Stimulated activated naive CD4-positive, alpha-beta T cell treated with Interleukin-2 at 50 U/mL for 16 hours (primary cell): ENCODE measurements around the gene VPREB3.

Experiments used
- DNase-seq: peaks from one replicate; lab custom pipeline; 2025; lab: John Stamatoyannopoulos, UW

Gene VPREB3

GRCh38 chr22:23754220-23754919, at the start of gene VPREB3:
Gene VPREB3, minus strand, starts transcription at chr22:23754425. Its CDS starts 62 bp downstream, at chr22:23754363.
- no peak for DNase-seq

- no peak for DNase-seq
Measured at GRCh38 chr22:23803001-23803819, 49.0 kb upstream of the VPREB3 start.

GRCh38 chr22:23801886-23802377, 47.7 kb upstream of the VPREB3 start:
- no peak for DNase-seq

- DNase-seq: no peak
Measured at GRCh38 chr22:23801238-23801821, 47.1 kb upstream of the VPREB3 start.

- DNase-seq: no peak
Measured at GRCh38 chr22:23800297-23801237, 46.3 kb upstream of the VPREB3 start.

- DNase-seq: no peak
Measured at GRCh38 chr22:23796461-23796860, 42.2 kb upstream of the VPREB3 start.

GRCh38 chr22:23793326-23793725, 39.1 kb upstream of the VPREB3 start:
- no peak for DNase-seq

GRCh38 chr22:23791738-23792645, 37.8 kb upstream of the VPREB3 start:
- DNase-seq: no peak

GRCh38 chr22:23790819-23791737, 36.9 kb upstream of the VPREB3 start:
- no peak for DNase-seq

- no peak for DNase-seq
Measured at GRCh38 chr22:23789638-23790037, 35.4 kb upstream of the VPREB3 start.

- DNase-seq: no peak
Measured at GRCh38 chr22:23789121-23789520, 34.9 kb upstream of the VPREB3 start.

- DNase-seq: no peak
Measured at GRCh38 chr22:23787910-23788309, 33.7 kb upstream of the VPREB3 start.

GRCh38 chr22:23787600-23787896, 33.3 kb upstream of the VPREB3 start:
- no peak for DNase-seq

GRCh38 chr22:23786752-23787599, 32.8 kb upstream of the VPREB3 start, which contains the start of gene SMARCB1:
Gene SMARCB1, plus strand, starts transcription at chr22:23786966. Its CDS starts 204 bp downstream, at chr22:23787170.
- peak; percentile 83 for DNase-seq

GRCh38 chr22:23786261-23786710, 32.1 kb upstream of the VPREB3 start:
- DNase-seq: no peak

GRCh38 chr22:23784215-23784732, 30.0 kb upstream of the VPREB3 start:
- no peak for DNase-seq

GRCh38 chr22:23783265-23784150, 29.3 kb upstream of the VPREB3 start:
- no peak for DNase-seq
